Skeletal muscle cell (primary cell): ENCODE results near the gene TIMP3.

Source experiments
- DNase-seq: peaks from one replicate; pipeline ENCODE4 v3.0.0-alpha.2; 2010; ENCODE audit warnings: low read depth
- H3K4me3 ChIP-seq: 2 replicates; pipeline ENCODE4 v1.5.1; 2011; ENCODE audit warnings: low read depth, mild to moderate bottlenecking, control low read depth, low read length, moderate library complexity

Gene TIMP3

DNA sequence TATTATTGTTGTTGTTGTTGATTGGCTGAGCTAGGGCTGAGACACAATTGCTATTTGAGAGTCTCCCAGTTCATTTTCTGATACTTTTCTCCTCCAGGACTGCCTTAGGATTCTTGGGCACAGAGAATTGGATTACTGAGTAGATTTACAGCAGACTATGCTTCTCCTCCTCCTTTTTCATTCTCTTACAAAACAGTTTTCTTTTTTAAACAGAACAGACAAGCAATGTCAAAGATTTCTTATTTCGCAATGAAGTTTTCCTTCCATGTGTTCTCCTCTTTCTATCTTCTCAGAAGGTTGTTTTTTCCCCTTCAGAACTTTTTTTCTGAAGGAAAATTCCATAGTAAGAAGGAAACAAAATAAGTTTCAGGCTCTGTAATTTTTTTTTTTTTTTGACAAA, 19.8 kb upstream of the TIMP3 start:
- DNase-seq, result no peak
- no peak overlapping the region for H3K4me3 ChIP-seq

DNA sequence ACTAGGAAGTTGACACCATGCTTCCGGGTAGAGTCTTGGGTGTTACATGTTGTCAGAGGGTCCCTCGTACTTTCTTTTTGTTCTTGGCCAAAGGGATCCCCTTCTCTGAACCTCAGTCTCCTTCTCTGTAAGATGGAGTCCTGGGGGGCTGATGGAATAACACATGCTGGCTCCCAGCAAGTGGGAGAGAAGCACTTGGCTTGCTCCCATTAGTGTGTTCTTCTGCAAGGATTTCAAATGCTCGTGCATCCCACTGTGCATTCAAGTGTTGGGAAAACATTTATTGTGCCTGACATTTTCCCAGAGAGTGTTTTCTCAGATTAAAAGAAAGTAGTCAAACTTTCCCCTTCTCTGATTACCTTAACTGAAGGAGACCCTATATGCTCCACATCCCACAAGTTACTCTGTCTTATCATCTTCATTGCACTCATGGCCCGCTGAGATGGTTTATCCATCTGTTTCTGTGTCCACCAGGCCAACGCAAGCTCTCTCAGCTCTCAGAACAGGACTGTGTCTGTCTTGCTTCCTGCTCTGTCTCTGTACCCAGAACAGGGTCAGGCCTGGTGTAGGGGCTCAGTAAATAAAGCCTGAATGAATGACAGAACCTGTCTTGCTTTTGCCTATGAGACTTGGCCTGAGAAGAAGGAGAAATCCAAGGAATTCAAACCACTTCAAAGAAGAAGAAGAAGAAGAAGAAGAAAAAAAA, 16.0 kb upstream of the TIMP3 start:
- no peak for DNase-seq

GRCh38 chr22:32786027-32786418, 15.5 kb upstream of the TIMP3 start:
- no peak overlapping the region for H3K4me3 ChIP-seq
- DNase-seq, result no peak

More for the DNA sequence above, 16.0 kb upstream of the TIMP3 start:
- no peak overlapping the region for H3K4me3 ChIP-seq

DNA sequence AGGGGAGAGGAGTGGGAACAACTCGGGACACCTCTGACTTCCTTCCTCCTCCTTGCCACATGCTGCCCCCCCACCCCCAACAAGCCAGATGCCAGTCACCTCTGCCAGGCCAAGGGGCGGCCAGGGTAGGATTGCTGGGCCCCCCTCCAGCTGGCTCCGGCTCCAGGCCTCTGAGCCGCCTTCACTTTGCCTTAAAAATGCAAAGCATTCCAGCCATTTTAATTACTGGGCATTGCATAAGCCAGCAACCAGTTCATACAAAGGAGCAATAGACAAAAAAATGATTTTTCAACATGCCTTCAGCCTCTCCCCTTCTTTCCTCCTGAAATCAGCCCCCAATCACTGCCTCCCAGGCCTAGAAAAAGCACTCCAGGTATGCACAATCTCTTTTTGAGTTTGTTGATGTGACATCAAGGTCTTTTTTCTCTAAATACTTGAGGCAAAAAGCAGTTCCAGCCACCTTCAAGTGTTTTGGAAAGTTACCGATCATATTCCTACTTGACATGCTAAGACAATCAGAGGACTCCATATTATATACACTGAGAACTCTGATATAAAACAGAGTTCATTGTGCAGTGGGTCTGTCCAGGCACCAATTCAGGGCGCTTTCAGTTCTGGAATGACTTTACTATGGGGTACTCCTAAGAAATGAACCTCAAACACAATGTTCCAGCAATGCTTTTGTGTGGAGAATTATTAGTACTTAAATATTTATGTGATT, 12.4 kb upstream of the TIMP3 start:
- DNase-seq, result no peak
- no peak overlapping the region for H3K4me3 ChIP-seq

DNA sequence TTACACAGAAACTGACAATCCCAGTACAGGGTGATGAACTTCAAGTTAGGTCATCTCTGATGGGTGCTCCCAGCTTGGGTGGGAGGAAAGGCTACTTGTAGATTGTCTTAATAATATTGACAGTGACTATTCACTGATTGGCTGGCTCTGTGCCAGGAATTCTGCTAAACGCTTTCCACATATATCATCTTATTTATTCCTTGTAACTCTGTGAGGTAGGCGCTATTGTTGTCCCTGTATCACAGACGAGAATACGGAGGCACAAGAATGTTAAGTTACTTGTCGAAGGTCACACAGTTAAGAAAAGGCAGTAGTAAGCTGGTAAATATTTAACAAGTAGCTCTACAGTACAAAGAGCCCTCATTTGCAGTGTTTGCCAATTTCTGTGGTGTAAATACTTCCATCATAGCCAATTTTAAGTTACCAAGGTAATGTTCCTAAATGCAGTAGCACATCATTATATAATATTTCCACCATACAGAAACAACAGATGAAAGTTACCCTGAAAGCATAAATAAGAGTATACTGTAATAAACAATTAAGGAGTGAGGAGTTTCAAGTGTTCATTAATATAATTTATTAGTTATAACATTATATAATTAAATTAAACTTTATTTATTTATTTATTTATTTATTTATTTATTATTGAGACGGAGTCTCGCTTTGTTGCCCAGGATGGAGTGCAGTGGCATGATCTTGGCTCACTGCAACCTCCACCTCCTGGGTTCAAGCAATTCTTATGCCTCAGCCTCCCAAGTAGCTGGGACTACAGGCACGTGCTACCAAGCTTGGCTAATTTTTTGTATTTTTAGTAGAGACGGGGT, 11.5 kb upstream of the TIMP3 start:
- DNase-seq, result no peak
- H3K4me3 ChIP-seq, result no peak overlapping the region

DNA sequence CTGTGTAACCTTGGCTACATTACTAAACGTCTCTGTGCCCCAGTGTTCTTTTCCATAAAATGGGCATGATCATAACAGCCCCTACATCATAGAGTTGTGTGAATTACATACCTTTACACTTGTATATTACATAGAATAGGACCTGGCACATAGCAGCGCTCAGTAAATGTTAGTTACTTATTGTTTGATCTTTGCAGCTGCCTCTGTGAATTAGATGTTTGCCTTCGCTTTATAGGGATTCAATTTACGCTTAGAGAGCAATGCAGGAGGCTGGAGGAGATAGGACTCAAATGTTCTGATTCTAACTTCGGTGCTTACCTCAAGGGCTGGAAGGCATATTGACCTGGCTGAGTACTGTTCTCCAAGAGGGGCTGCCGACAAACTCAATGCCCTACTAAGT, 10.4 kb upstream of the TIMP3 start:
- no peak overlapping the region for H3K4me3 ChIP-seq
- no peak for DNase-seq

GRCh38 chr22:32791485-32791884, 10.0 kb upstream of the TIMP3 start:
- DNase-seq, result no peak
- no peak overlapping the region for H3K4me3 ChIP-seq

- DNase-seq, result no peak
- no peak overlapping the region for H3K4me3 ChIP-seq
These were observed 7.9 kb upstream of the TIMP3 start for GRCh38 chr22:32793589-32793988.

DNA sequence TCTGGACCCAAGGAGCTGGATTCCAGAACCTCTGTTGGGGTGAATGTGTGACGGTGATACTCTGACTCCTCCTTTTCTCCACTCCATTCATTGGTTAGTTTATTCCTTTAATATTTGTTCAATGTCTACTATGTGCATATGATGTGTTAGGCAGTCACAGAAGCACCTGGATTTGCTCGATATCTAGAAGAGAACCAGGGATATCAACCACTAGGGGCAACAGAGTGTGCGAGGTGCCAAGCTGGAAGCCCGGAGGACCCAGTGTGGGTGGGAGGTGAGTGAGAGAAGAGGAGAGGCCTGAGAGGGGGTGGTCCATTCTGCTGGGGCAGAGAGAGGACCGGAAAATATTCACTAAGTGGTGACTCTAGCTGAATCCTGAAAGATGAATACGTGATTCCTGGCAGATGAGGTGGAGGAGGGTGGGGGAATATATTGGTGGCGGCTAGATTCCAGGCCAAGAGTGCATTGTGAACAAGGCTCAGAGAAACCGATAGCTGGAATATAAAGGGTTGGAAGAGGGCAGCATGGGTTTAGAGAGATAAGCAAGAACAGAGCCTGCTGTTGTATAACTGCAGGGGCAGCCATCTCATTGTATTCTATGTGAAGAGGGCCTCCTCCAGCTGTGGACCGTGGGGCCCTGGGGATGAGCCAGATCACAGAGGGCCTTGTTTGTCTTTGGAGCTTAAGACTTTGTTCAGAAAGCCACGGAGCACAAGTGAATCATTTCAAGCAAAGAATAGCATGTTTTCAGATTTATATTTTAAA, 6.9 kb upstream of the TIMP3 start:
- no peak for DNase-seq
- H3K4me3 ChIP-seq, result no peak overlapping the region

DNA sequence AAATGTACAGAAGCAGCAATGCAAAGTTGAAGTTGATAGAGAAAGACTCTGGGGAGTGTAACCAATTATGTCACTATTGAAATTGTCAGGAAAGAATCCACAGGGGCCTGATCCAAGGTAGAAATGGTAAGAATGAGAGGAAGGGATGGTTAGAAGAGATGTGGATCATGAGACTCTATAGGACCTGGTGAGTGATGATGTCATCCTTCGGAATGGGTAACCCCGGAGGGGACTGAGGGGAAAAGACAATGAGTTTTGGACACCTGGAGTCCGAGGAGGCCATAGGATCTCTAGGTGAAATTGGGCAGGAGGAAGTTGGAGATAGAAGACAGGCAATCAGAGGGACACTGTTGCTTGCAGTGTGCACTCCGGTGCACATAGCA, 6.3 kb upstream of the TIMP3 start:
- no peak overlapping the region for H3K4me3 ChIP-seq
- no peak for DNase-seq

DNA sequence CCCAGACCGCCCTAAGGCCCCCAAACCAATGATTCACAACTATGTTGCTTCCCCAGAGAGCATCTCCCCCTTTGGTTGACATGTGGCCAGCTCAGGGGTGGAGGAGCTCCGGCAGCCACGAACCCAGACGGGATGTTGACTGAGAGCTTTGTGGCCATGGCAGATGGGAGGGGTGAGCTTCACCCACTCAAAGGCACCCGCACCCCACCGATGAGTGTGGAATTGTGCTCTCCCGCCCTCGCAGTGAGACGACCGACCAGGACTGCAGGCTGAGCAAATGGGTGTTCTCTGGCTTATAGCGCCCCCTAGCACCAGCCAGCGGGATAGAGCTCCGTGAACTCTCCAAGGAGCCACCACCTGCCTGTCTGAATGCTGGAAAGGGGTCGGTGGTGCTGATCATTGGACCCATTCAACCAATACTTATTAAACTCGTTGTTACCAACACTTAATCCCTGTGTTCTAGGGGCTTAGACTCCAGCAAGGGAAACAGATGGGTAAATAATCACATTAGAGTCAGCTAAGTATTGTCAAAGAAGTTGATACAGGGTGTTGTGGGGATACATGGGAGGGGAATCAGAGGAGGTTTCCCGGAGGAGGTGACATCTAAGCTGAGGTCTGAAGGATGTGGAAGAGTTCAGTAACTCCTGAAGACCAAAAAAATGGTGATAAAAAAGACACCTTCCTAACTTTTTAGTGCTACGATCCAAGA, 4.5 kb upstream of the TIMP3 start:
- H3K4me3 ChIP-seq, result no peak overlapping the region
- no peak for DNase-seq

GRCh38 chr22:32799496-32799895, 2.0 kb upstream of the TIMP3 start:
- no peak overlapping the region for H3K4me3 ChIP-seq

GRCh38 chr22:32800158-32800882, 1.2 kb upstream of the TIMP3 start:
- no peak for DNase-seq
- H3K4me3 ChIP-seq, result no peak overlapping the region

More at GRCh38 chr22:32799496-32799895, 2.0 kb upstream of the TIMP3 start:
- DNase-seq, result no peak

GRCh38 chr22:32800994-32801536, 440 bp upstream of the TIMP3 start:
- DNase-seq, result no peak
- peak overlapping the region; percentile 80 for H3K4me3 ChIP-seq

GRCh38 chr22:32802237-32802765, 796 bp downstream of the TIMP3 start:
- peak overlapping the region; percentile 80 for H3K4me3 ChIP-seq
- DNase-seq, result no peak

DNA sequence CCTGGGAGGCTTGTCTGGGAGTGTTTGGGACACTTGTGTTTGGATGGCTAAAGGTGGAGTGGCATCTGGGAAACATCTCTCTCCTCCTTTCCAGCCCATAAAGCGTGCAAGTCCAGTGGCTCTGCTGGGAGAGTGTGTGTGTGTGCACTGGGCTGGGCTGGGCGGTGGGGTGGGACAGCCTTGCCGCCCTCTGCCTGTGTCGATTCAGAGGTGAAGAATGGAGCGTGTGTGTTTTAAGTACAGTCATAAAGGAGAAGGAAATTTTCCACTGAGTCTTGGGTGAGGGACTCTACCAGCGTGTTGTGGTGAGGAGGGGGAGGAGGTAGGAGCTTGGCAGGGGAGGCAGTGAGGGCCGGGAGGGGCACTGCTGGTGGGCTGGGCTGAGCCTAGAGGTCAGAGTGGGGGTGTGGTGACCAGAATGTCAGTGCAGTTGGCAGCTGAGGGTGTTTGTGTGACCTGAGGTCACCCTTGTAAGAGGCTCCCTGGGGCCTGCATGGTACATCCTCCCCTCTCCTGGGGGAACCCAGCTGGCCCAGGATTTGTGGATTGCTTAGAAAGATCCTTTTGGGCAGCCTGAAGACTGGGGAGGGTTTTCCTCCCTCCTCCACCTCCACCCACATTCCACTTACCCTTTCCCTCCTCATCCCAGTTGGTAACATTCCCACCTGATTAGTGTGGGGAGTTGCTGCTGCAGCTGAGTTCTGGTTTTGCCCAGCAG, 1.7 kb downstream of the TIMP3 start:
- DNase-seq, result no peak
- peak overlapping the region; percentile 80 for H3K4me3 ChIP-seq

GRCh38 chr22:32803738-32804435, 2.4 kb downstream of the TIMP3 start:
- H3K4me3 ChIP-seq, result peak overlapping the region; percentile 80
- no peak for DNase-seq
